Loucy (cell line): ENCODE data around the gene TBPL2.

Source experiments
- H2AFZ ChIP-seq: fragments of 200-600 bp; sonication (generic); 2 replicates; pipeline ENCODE4 v1.6.0; 2016; ENCODE audit warnings: antibody characterized with exemption, mild to moderate bottlenecking, low read length, moderate library complexity
- H3F3A ChIP-seq: fragments of 200-600 bp; 2 replicates; pipeline ENCODE4 v1.6.0; 2016; ENCODE audit warnings: antibody characterized with exemption, low read depth, mild to moderate bottlenecking
- H3K27me3 ChIP-seq: fragments of 200-600 bp; sonication (generic); 2 replicates; pipeline ENCODE4 v1.6.1; 2014; ENCODE audit warnings: low read length, mild to moderate bottlenecking; ENCODE audit not compliant: insufficient read depth, poor library complexity, severe bottlenecking
- H3K36me3 ChIP-seq: fragments of 200-600 bp; sonication (generic); 2 replicates; pipeline ENCODE4 v1.6.1; 2016; ENCODE audit warnings: low read length; ENCODE audit not compliant: insufficient read depth
- H3K4me1 ChIP-seq: fragments of 200-600 bp; sonication (generic); 2 replicates; pipeline ENCODE4 v1.5.1; 2014; ENCODE audit warnings: low read length, mild to moderate bottlenecking; ENCODE audit not compliant: insufficient read depth, poor library complexity, severe bottlenecking
- H3K4me2 ChIP-seq: fragments of 200-600 bp; sonication (generic); 2 replicates; pipeline ENCODE4 v1.6.0; 2014; ENCODE audit warnings: antibody characterized with exemption, low read length, low read depth, mild to moderate bottlenecking; ENCODE audit not compliant: poor library complexity, severe bottlenecking
- H3K4me3 ChIP-seq: fragments of 200-600 bp; sonication (generic); 2 replicates; pipeline ENCODE4 v1.5.1; 2014; ENCODE audit warnings: low read length, mild to moderate bottlenecking, mixed read lengths; ENCODE audit not compliant: poor library complexity, severe bottlenecking
- H3K79me2 ChIP-seq: fragments of 200-600 bp; sonication (generic); 2 replicates; pipeline ENCODE4 v1.6.1; 2014; ENCODE audit warnings: low read length; ENCODE audit not compliant: insufficient read depth
- H3K9ac ChIP-seq: fragments of 200-600 bp; sonication (generic); 2 replicates; pipeline ENCODE4 v1.6.0; 2014; ENCODE audit warnings: mild to moderate bottlenecking, low read depth, low read length, moderate library complexity; ENCODE audit not compliant: poor library complexity, severe bottlenecking
- H3K9me2 ChIP-seq: fragments of 200-600 bp; sonication (generic); replicated peaks from 2 replicates; pipeline ENCODE4 v1.6.1; 2016; ENCODE audit warnings: low read depth, low read length, mixed read lengths
- H3K9me3 ChIP-seq: fragments of 200-600 bp; sonication (generic); 2 replicates; pipeline ENCODE4 v1.6.1; 2014; ENCODE audit warnings: mild to moderate bottlenecking, antibody characterized with exemption, low read length, low read depth; ENCODE audit not compliant: insufficient read depth
- H4K20me1 ChIP-seq: fragments of 200-600 bp; sonication (generic); 2 replicates; pipeline ENCODE4 v1.6.0; 2014; ENCODE audit warnings: antibody characterized with exemption, low read length, mild to moderate bottlenecking; ENCODE audit not compliant: insufficient read depth, poor library complexity, severe bottlenecking
- EZH2phosphoT487 ChIP-seq: fragments of 200-600 bp; IDR thresholded peaks from 2 replicates; pipeline ENCODE4 v1.6.1; 2018; ENCODE audit warnings: antibody characterized with exemption, mild to moderate bottlenecking, moderate library complexity, borderline replicate concordance
- TF ChIP-seq, protein P1 (sequence below): fragments of 200-600 bp; sonication (generic); conservative IDR thresholded peaks from 2 replicates; pipeline ENCODE4 v1.5.1; 2014; ENCODE audit warnings: mild to moderate bottlenecking, antibody characterized with exemption, low read length

The TBPL2 gene

DNA sequence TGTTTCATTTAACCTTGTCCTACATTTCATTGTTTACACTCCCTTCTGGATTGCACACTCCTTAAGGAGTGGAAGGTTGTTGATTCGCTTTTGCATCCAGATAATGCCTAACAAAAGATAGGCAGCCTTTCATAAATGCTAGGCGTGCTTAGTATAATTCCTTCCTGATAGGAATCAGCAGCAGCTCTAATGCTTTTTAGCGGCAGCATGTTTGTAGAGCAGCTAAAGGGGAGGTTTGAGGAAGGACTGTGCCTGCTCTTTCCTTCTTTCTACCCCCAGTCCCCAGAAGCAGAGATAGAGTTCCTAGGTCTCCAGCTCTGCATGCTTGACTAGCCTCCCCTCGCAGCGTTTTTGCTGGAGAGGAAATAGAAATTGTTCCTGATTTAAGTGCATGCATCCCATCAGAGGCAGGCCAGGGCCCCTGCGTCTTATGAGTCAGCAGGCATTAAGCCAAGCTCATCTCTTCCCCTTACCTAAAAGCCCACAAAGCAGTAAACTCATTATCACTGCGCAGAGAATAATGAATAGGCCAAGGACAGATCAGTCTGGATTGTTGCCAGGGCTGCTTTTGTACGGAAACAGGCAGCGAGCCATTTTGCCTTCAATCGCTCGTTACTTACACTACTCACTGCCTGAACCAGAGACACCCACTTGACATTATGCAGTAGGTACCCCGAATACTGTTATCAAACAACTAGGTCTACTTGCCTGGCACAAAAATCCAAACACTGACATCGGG is 14.0 kb upstream of the TBPL2 start:
- Histone ChIP-seq H3F3A (no peaks in the 10 kb centered on the region), H3K9ac (no peak overlapping the region), H3K79me2 (no peaks in the 10 kb centered on the region), H3K9me3 (no peaks in the 10 kb centered on the region), H3K9me2 (no peaks in the 10 kb centered on the region), H3K4me2 (no peak overlapping the region), H4K20me1 (no peaks in the 10 kb centered on the region), H2AFZ (no peak overlapping the region), H3K27me3 (no peaks in the 10 kb centered on the region), H3K4me1 (peaks cover 7% of the 10 kb centered on the region), H3K36me3 (no peaks in the 10 kb centered on the region), H3K4me3 (no peak overlapping the region)
- TF ChIP-seq, protein P1, sequence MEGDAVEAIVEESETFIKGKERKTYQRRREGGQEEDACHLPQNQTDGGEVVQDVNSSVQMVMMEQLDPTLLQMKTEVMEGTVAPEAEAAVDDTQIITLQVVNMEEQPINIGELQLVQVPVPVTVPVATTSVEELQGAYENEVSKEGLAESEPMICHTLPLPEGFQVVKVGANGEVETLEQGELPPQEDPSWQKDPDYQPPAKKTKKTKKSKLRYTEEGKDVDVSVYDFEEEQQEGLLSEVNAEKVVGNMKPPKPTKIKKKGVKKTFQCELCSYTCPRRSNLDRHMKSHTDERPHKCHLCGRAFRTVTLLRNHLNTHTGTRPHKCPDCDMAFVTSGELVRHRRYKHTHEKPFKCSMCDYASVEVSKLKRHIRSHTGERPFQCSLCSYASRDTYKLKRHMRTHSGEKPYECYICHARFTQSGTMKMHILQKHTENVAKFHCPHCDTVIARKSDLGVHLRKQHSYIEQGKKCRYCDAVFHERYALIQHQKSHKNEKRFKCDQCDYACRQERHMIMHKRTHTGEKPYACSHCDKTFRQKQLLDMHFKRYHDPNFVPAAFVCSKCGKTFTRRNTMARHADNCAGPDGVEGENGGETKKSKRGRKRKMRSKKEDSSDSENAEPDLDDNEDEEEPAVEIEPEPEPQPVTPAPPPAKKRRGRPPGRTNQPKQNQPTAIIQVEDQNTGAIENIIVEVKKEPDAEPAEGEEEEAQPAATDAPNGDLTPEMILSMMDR: no peak
- no peak for TF ChIP-seq EZH2phosphoT487

DNA sequence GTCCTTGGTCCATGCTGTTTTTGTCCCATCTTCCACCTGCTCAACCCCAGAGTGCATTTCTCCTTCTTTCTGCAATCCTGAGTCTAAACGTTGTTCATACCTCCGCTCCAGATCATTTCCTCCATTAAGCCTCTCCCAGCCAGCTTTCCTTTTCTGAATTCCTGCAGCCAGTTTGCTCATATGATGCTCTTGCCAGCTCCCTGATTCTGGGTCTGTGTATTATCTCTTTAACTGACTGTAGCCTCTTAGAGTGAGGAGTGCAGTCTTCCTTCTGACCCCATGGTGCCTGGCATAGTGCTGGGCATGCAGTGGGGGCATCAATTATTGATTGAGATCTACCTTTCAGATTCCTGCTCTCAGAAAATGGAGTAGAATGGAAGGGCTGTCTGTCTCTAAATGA is 11.5 kb upstream of the TBPL2 start:
- peak overlapping the region; percentile 83; the same call in 1 of the 2 replicates for H2AFZ ChIP-seq
- TF ChIP-seq EZH2phosphoT487: no peak
- TF ChIP-seq, protein P1: no peak
- peaks cover 7% of the 10 kb centered on the region for H3K4me1 ChIP-seq
- H3K9ac ChIP-seq: no peak overlapping the region
- H3K9me3 ChIP-seq: no peaks in the 10 kb centered on the region
- no peak overlapping the region for H3K4me3 ChIP-seq
- H3F3A ChIP-seq: no peaks in the 10 kb centered on the region
- H4K20me1 ChIP-seq: no peaks in the 10 kb centered on the region
- no peaks in the 10 kb centered on the region for H3K27me3 ChIP-seq
- H3K4me2 ChIP-seq: no peak overlapping the region
- no peaks in the 10 kb centered on the region for H3K9me2 ChIP-seq
- no peaks in the 10 kb centered on the region for H3K79me2 ChIP-seq
- no peaks in the 10 kb centered on the region for H3K36me3 ChIP-seq

DNA sequence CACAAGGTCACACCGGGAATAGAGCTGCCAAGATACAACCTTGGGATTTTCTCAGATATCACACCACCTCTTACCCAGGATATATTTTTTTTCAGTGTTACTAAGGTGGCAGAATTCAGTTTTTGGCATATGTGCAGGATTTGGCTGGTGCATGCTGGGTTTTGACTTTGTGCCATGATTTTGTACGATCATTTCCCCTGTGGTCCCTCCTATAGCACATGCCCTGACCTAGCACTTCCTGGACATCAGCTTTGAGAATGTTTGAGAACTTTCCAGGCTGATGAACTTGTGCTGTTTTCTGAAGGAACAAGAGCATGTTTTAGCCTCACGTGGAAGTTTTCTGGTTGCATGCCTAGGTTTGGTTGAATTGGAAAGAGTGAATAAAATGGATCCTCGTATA is 11.0 kb upstream of the TBPL2 start:
- TF ChIP-seq EZH2phosphoT487: no peak
- TF ChIP-seq, protein P1: no peak
- H3K4me1 ChIP-seq: peaks cover 7% of the 10 kb centered on the region
- no peaks in the 10 kb centered on the region for H3K9me3 ChIP-seq

More for the DNA sequence above, 11.0 kb upstream of the TBPL2 start:
- Histone ChIP-seq H3F3A (no peaks in the 10 kb centered on the region), H3K4me2 (no peak overlapping the region), H3K27me3 (no peaks in the 10 kb centered on the region), H3K36me3 (no peaks in the 10 kb centered on the region), H4K20me1 (no peaks in the 10 kb centered on the region), H3K4me3 (no peak overlapping the region), H2AFZ (peak overlapping the region; percentile 83), H3K79me2 (no peaks in the 10 kb centered on the region), H3K9ac (no peak overlapping the region), H3K9me2 (no peaks in the 10 kb centered on the region)
